GM18499 (cell line): ENCODE data around the gene COQ8A.

Experiments used
- ATAC-seq: cut with Tn5 transposase; IDR thresholded peaks from one replicate; pipeline ENCODE4 v1.9.1; 2021; ENCODE audit warnings: moderate number of reproducible peaks; ENCODE audit not compliant: insufficient read depth, unreplicated experiment

The COQ8A gene

GRCh38 chr1:226982451-226983177 lies 42.5 kb downstream of the COQ8A start:
- ATAC-seq = no peak

- no peak for ATAC-seq
Observed at GRCh38 chr1:226983247-226983991, 43.3 kb downstream of the COQ8A start.

GRCh38 chr1:226983992-226984364 lies 43.9 kb downstream of the COQ8A start:
- ATAC-seq = no peak

DNA sequence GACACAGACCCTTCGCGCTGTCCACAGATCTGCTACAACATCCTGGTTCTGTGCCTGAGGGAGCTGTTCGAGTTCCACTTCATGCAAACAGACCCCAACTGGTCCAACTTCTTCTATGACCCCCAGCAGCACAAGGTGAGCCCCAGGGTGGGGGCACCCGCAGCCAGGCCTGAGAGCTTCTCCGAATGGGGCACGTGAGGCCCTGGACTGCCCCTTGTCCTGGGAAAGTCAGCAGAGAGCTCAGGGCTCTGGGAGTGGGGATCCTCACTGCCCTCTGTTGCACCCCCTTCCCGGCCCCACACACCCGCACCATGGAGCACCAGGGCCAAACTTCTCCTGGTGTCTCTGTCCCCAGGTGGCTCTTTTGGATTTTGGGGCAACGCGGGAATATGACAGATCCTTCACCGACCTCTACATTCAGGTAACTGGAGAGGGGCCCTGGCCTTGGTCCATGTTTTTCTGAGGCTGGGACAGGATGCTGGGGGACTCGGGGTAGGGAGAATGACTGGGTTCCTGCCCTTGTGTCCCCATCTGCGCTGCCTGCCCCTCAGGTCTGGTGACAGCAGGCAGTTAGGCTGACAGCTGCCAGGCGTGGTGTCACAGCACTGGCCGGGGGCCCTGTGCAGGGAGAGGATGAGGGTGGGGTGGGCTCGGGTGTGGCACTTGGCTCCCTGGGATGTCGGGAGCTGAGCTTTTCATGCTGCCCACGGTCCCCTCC lies 44.6 kb downstream of the COQ8A start:
- no peak for ATAC-seq

GRCh38 chr1:226985239-226985838 lies 45.2 kb downstream of the COQ8A start:
- ATAC-seq = no peak

DNA sequence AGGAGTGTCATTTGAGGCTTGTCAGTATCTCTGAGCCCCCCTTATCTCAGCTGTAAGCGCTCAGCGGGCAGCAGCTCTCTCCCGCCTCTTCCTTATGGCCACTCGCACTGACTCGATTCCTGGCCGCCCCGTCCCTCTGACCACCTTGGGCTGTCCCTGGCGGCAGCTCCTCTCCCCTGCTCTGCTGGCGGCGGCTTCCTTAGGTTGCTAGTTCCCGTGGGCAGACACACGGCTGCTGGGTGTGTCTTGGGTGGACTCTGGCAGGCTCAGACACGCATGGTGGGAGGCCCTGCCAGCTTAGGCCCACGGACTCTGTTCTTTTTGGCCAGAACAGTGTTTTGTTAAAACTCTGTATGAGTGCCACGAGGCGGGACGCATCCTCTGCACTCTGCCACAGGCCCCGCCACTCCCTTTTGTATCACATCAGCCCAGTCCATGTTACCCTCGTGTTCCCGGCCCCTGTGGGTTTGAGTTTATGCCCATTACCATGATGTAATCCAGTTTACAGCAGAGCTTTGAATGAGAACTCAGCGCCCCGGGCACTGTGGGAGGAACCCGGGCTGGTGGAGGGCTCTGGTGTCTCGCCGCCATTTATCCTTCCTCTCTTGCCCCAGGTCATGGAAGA lies 45.9 kb downstream of the COQ8A start:
- no peak for ATAC-seq

DNA sequence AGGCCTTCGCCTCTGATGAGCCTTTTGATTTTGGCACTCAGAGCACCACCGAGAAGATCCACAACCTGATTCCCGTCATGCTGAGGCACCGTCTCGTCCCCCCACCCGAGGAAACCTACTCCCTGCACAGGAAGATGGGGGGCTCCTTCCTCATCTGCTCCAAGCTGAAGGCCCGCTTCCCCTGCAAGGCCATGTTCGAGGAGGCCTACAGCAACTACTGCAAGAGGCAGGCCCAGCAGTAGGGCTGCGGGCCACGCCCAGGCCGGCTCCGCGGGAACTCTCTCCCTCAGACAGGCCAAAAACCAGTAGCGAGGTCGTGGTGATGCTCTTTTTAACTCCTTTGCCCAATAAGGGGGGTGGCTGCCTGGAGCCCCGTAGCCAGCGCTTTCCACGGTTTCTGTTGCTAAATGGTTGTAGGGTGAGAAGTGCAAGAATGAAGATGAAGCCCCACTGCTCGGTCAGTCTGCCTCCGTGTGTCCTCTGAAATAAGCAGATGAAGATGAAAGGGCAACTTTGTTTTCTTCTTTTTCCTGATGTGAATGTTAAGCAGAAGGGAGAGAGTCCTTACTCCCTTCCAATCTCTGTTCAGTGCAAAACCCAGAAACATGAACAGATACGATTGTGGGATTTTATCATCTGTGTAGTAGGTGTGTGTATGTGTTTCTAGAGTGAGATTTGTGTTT lies 46.5 kb downstream of the COQ8A start:
- ATAC-seq = no peak

DNA sequence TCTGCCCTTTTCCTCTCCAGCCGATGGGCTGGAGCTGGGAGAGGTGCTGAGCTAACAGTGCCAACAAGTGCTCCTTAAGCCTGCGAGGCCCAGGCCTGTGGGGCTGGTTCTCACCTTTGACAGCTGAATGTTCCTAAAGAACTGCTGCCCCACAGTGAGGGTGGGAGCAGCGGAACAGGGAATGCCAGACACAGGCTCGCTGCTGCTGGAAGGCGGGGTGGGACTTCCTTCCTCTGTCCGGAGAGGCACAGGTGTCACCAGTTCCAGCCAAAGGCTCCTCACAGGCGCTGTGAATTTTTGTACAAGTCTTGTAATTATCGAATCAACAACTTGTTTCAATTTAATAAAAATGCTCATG lies 47.1 kb downstream of the COQ8A start:
- ATAC-seq = no peak

GRCh38 chr1:226987623-226988333 lies 47.7 kb downstream of the COQ8A start:
- ATAC-seq = no peak

GRCh38 chr1:226988334-226988666 lies 48.2 kb downstream of the COQ8A start:
- no peak for ATAC-seq

DNA sequence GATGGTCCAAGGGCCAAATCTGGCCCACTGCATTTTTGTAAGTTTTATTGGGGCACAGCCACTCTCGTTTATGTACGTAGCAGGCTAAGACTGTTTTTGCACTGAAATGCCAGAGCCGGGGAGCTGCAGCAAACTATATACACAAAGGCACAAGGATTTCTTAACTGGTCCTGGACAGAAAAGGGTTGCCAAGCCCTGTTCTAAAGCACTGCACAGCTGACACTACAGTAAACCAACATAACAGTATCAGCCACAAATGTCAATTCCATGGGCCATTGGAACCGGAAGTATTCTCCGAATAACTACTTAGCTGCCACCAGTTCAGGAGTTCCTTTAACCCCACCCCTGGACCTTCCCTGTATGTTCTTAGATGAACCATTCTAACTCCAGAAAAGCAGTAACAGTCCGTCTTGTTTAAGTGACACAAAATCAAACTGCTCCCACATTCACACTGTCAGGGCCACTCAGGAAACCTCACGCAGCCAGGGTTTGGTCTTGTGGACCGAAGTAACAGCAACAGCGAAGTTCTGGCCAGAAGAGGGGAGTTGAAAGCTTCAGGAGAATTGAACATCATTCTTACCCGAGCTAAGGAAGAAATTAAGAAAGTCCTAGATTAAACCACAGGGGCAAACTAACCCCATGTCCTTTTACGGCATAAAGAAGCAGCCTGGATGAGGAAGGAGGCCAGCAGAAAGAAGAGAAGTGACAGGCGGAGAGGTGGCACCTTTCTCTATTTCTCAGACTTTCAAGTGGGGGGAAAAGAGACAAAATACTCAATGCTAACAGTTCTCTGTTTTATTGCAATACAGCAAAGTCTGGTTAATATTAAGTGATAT lies 49.2 kb downstream of the COQ8A start:
- ATAC-seq = no peak

- peak; percentile 59 for ATAC-seq
Observed at GRCh38 chr1:226990133-226990716, 50.1 kb downstream of the COQ8A start.

DNA sequence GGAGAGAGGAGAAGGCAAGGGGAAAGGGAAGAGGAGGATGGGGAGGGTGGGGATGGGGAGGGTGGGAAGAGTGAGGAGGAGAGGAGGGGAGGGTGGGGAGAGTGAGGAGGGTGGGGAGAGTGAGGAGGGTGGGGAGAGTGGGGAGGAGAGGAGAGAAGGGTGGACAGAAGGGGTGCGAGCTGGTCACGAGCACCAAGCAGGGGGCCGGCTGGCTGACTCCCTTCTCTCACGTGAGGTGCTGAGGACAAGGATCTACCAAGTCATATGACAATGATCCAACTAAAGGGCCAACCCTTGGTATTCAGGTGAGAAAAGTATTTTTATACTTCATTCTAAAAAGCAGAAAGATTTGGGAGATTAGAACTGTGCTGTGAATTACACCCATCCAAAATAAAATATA lies 51.8 kb downstream of the COQ8A start:
- no peak for ATAC-seq

- no peak for ATAC-seq
Observed at GRCh38 chr1:226993814-226994585, 53.9 kb downstream of the COQ8A start.

GRCh38 chr1:226994586-226995364 lies 54.7 kb downstream of the COQ8A start:
- ATAC-seq = no peak

DNA sequence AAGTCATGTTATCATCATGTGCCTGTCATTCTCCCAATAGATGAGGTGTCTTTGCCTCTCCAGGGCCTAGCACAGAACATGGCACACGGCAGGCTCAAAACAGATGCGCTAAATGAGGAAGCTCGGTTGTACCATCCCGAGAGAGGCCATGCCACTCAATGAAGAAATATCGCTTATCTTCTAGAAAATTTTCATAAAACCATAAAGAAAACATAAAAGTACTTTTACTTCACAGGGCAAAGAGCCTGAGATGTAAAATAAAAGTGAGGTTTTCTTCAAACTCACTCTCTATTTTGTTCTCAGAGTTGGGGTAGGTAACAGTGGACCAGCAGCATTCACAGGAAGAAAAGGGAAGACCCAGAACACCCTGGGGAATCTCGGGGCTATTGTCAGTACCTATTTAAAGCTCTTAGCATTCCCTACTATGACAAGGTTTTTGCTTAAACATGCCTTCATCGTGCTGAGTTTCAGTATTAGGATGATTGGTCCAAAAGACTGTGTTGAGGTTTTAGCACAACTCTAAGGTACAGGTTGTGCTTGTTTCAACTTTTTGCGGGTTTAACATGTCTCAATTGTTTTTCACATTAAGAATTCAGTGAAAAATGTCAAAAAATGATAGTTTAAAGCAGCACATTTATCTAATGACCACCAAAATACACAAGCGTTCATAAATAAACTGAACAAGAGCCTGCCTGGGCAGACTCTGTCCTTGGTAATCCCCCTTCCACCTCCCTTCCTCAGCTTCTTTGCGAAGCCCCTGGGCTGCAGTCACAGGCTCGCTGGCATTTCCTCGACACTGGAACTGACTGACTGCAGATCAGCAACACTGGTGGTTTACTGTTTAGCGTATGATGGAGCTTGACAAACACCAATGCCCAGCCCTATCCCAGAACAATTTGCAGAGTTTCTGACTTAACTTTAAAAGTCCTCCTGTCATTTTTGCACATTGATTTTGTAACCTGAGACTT lies 55.6 kb downstream of the COQ8A start:
- peak; percentile 100 for ATAC-seq
